ENCODE results near the gene NOL9.

Gene NOL9

GRCh38 chr1:6500544-6501278, 53.6 kb downstream of the NOL9 start:
- no peak for DNase-seq (ENCODE audit: insufficient read length, low spot score)
- no peak for FAIRE-seq
- TF ChIP-seq CTCF (IDR thresholded peaks at IDR 0.05; ENCODE audit: insufficient read depth, missing control alignments), result no peak

GRCh38 chr1:6499296-6499695, 55.0 kb downstream of the NOL9 start:
- no peak for FAIRE-seq
- TF ChIP-seq CTCF (IDR thresholded peaks at IDR 0.05; ENCODE audit: insufficient read depth, missing control alignments), result no peak
- no peak for DNase-seq (ENCODE audit: insufficient read length, low spot score)

GRCh38 chr1:6498576-6499111, 55.7 kb downstream of the NOL9 start:
- DNase-seq (ENCODE audit: insufficient read length, low spot score) (no peak), FAIRE-seq (no peak)
- no peak for TF ChIP-seq CTCF (IDR thresholded peaks at IDR 0.05; ENCODE audit: insufficient read depth, missing control alignments)

- FAIRE-seq (no peak), DNase-seq (ENCODE audit: insufficient read length, low spot score) (no peak)
- no peak for TF ChIP-seq CTCF (IDR thresholded peaks at IDR 0.05; ENCODE audit: insufficient read depth, missing control alignments)
Observed at GRCh38 chr1:6497867-6498575, 56.3 kb downstream of the NOL9 start.

GRCh38 chr1:6497215-6497866, 57.0 kb downstream of the NOL9 start:
- TF ChIP-seq CTCF (IDR thresholded peaks at IDR 0.05; ENCODE audit: insufficient read depth, missing control alignments), result no peak
- FAIRE-seq, result no peak
- peak; percentile 38 for DNase-seq (ENCODE audit: insufficient read length, low spot score)

- DNase-seq (ENCODE audit: insufficient read length, low spot score) (no peak), FAIRE-seq (no peak)
- TF ChIP-seq CTCF (IDR thresholded peaks at IDR 0.05; ENCODE audit: insufficient read depth, missing control alignments), result no peak
Observed at GRCh38 chr1:6496890-6497214, 57.5 kb downstream of the NOL9 start.
